GM23338 (cell line): Measurements from ENCODE around the gene SETBP1.

Experiments used
- EZH2 ChIP-seq: fragments of 200-600 bp; sonication (generic); IDR thresholded peaks from one replicate; pipeline ENCODE4 v1.8.0; 2017; ENCODE audit warnings: antibody characterized with exemption, mild to moderate bottlenecking, low read depth; ENCODE audit not compliant: unreplicated experiment
- EZH2phosphoT487 ChIP-seq: fragments of 200-600 bp; sonication (generic); IDR thresholded peaks from one replicate; pipeline ENCODE4 v1.8.1; 2018; ENCODE audit warnings: antibody characterized with exemption; ENCODE audit not compliant: unreplicated experiment
- NANOG ChIP-seq: IDR thresholded peaks from 2 replicates; pipeline ENCODE4 v1.6.1; 2016; ENCODE audit warnings: antibody characterized with exemption, borderline replicate concordance
- TF ChIP-seq, protein P1 (sequence below), 2 experiments: fragments of 200-600 bp in 1 of 2; sonication (generic) in 1 of 2; conservative IDR thresholded peaks; 2 replicates each; pipeline versions ENCODE4 v1.5.1 to v1.6.1; 2016 to 2017; ENCODE audit warnings: antibody characterized with exemption in 2 of 2, low read depth in 2 of 2, mild to moderate bottlenecking in 2 of 2, moderate library complexity in 1 of 2
- TF ChIP-seq, protein P2 (sequence below): IDR thresholded peaks from 2 replicates; pipeline ENCODE4 v1.6.1; 2016; ENCODE audit warnings: antibody characterized with exemption
- TF ChIP-seq, protein P3 (sequence below): IDR thresholded peaks from one replicate; pipeline ENCODE4 v1.6.1; 2018; ENCODE audit warnings: antibody characterized with exemption; ENCODE audit not compliant: unreplicated experiment

DNA sequence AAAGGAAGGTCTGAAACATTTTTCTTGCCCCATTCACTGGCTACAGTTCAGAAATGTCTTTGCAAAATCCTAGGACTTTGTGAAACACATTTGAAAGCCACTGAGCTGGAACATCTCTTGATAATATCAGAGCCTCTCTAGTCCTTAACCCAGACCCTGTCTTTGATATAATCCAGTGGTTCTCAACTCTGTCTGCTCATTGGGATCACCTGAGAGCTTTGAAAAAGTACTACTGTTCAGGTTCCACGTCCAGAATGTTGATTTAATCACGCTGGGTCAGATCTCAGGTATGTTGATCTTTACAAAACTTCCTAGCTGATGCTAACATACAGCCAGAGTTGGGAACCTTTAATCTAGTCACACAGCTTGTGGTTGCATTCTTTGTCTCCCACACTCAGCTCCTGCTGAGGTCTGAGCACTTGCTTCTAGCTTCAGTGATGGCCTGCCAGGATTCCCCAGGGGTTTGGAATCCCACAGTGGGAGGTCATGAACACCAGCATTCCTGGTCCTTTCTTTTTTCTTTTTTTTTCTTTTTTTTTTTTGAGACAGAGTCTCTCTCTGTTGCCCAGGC lies 262.7 kb downstream of the SETBP1 start:
- TF ChIP-seq, protein P1, sequence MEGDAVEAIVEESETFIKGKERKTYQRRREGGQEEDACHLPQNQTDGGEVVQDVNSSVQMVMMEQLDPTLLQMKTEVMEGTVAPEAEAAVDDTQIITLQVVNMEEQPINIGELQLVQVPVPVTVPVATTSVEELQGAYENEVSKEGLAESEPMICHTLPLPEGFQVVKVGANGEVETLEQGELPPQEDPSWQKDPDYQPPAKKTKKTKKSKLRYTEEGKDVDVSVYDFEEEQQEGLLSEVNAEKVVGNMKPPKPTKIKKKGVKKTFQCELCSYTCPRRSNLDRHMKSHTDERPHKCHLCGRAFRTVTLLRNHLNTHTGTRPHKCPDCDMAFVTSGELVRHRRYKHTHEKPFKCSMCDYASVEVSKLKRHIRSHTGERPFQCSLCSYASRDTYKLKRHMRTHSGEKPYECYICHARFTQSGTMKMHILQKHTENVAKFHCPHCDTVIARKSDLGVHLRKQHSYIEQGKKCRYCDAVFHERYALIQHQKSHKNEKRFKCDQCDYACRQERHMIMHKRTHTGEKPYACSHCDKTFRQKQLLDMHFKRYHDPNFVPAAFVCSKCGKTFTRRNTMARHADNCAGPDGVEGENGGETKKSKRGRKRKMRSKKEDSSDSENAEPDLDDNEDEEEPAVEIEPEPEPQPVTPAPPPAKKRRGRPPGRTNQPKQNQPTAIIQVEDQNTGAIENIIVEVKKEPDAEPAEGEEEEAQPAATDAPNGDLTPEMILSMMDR (conservative IDR thresholded peaks at IDR 0.05; ENCODE audit: low read depth in 2 of 2), result no peak
- TF ChIP-seq EZH2, result no peak
- TF ChIP-seq, protein P2, sequence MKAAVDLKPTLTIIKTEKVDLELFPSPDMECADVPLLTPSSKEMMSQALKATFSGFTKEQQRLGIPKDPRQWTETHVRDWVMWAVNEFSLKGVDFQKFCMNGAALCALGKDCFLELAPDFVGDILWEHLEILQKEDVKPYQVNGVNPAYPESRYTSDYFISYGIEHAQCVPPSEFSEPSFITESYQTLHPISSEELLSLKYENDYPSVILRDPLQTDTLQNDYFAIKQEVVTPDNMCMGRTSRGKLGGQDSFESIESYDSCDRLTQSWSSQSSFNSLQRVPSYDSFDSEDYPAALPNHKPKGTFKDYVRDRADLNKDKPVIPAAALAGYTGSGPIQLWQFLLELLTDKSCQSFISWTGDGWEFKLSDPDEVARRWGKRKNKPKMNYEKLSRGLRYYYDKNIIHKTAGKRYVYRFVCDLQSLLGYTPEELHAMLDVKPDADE, result no peak
- TF ChIP-seq NANOG, result no peak; the same call in 1 of the 2 replicates
- TF ChIP-seq, protein P3, sequence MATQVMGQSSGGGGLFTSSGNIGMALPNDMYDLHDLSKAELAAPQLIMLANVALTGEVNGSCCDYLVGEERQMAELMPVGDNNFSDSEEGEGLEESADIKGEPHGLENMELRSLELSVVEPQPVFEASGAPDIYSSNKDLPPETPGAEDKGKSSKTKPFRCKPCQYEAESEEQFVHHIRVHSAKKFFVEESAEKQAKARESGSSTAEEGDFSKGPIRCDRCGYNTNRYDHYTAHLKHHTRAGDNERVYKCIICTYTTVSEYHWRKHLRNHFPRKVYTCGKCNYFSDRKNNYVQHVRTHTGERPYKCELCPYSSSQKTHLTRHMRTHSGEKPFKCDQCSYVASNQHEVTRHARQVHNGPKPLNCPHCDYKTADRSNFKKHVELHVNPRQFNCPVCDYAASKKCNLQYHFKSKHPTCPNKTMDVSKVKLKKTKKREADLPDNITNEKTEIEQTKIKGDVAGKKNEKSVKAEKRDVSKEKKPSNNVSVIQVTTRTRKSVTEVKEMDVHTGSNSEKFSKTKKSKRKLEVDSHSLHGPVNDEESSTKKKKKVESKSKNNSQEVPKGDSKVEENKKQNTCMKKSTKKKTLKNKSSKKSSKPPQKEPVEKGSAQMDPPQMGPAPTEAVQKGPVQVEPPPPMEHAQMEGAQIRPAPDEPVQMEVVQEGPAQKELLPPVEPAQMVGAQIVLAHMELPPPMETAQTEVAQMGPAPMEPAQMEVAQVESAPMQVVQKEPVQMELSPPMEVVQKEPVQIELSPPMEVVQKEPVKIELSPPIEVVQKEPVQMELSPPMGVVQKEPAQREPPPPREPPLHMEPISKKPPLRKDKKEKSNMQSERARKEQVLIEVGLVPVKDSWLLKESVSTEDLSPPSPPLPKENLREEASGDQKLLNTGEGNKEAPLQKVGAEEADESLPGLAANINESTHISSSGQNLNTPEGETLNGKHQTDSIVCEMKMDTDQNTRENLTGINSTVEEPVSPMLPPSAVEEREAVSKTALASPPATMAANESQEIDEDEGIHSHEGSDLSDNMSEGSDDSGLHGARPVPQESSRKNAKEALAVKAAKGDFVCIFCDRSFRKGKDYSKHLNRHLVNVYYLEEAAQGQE, result no peak
- no peak for TF ChIP-seq EZH2phosphoT487
